Activated CD8-positive, alpha-beta memory T cell treated with anti-CD3 and anti-CD28 coated beads, Interleukin-2, amount 50 U/mL, for 24 hours (primary cell): Measurements from ENCODE around the gene SYTL1.

Experiments used
- DNase-seq: peaks from one replicate; pipeline ENCODE4 v3.0.0-alpha.2; 2020; ENCODE audit errors: extremely low read depth

SYTL1 gene

GRCh38 chr1:27348861-27349783 is 7.3 kb downstream of the SYTL1 start:
- DNase-seq: no peak

- no peak for DNase-seq
Measured at GRCh38 chr1:27349784-27350662, 8.2 kb downstream of the SYTL1 start.

DNA sequence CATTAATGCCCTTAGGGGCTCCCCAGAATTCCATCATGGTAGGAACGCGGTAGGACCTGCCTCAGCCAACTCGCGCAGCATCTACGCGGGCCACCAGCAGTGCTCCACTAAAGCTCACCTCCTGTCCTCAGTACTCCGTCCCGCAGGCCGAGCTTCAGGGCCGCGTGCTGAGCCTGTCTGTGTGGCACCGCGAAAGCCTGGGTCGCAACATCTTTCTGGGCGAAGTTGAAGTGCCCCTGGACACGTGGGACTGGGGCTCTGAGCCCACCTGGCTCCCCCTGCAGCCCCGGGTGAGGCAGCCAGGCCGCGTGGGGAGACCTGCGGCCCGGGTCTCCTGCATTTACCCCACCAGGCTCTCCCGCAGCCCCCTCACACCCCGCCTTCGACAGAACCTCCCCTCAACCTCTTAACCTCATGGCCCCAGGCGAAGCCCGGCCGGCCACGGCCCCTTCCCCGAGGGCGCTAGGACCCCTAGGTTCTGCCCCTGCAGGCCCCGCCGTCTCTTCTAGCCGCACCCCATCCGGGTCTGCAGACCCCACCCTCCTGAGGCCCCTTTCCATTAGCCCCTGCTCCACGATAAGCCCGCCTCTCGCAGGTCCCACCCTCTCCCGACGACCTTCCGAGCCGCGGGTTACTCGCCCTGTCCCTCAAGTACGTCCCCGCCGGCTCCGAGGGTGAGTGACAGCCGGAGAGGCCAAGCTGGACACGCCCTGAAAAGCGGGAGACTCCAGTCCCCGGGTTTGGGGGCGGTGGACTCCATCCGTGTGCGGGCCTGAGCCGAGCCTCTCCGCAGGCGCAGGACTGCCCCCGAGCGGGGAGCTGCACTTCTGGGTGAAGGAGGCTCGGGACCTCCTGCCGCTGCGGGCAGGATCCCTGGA is 9.1 kb downstream of the SYTL1 start:
- DNase-seq: no peak

DNA sequence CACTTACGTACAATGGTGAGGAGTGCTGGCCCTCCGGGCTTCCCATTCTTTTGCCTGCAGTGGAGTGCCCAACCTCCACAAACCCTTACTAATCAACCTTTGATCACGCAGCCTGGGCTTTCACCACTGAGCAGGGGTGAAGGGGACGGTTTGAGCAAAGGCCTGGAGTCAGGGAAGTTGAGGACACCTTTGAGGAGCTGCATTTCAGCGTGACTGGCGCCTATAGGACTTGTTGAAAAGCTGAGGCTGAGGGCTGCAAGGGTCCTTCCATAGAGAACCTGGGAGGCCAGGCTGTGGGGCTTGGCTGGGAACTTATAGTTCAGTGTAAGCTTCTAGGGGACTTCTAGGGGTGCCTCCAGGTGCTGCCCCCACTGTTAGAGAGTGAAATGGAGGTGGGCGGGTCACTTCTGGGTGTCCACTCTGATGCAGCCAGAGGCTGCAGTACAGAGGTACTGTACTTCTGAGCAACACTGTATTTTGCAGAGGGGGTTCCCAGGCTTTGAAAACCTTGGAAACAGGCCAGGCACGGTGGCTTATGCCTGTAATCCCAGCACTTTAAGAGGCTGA is 9.8 kb downstream of the SYTL1 start:
- no peak for DNase-seq

- DNase-seq: no peak
Measured at GRCh38 chr1:27353166-27353565, 11.3 kb downstream of the SYTL1 start.

DNA sequence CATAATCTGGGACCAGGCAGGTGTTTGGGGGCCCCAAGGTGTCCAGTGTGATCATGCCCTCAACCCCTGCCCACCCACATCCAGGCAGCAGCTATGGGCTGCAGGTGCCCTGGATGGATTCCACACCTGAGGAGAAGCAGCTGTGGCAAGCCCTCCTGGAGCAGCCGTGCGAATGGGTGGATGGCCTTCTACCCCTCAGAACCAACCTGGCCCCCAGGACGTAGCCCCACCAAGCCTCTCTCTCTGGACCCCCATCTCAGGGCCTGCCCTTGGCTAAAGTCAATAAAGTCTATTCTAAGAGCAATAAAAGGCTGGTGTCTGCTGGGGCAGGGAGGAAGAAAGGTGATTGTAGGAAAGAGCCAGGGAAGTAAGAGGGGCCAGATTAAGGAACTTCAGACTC is 11.8 kb downstream of the SYTL1 start:
- DNase-seq: no peak

DNA sequence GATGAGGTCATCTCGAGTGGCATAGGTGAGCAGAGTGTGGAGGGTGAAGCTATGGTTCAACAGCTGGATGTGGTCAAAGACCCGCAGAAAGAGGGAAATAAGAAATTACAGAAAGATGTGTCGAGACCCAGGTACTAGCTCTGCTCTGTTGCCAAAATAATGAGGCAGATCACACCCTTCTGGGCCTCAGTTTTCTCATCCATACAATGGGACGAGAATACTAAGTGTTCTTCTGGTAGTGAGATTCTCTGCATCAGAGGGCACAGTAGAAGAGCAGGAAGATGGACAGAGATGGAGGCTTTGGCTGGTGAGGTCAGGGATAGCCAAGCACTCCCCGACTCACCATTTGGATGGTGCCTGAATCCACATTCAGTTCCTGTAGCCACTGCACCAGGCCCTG is 13.9 kb downstream of the SYTL1 start:
- DNase-seq: no peak

- no peak for DNase-seq
Measured at GRCh38 chr1:27356277-27356618, 14.4 kb downstream of the SYTL1 start.

DNA sequence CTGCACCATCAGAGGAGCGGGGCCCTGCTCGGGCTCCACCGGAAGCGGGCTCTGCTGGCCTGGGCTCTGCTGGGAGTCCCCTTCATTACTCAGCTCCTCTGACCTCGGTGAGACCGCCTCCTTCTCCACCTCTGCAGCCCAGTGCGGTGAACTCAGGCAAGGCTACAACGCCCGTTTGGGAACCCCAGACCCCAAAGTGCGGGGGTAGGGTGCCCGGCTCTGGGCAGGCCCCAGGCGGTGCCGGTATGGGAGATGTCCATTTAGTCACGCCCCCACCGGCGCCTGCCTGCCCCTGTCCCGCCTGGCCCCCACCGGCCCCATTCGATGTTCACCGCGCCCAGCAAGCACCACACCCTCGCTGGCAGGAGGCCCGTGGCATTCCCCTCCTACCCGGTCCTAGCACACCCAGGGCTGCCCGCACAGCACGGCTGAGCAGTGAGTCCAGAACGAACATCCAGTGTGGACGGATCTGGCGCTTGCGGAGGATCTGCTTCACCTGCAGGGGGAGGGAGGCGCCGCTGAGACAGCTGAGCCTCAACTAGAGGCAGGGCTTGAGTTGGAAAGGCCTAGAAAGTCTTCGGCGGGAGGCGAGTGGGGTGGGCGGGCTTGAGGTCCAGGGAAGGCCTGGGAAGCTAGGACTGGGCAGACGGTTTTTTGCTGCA is 14.9 kb downstream of the SYTL1 start:
- DNase-seq: no peak

GRCh38 chr1:27357281-27358037 is 15.6 kb downstream of the SYTL1 start:
- peak; percentile 39 for DNase-seq

DNA sequence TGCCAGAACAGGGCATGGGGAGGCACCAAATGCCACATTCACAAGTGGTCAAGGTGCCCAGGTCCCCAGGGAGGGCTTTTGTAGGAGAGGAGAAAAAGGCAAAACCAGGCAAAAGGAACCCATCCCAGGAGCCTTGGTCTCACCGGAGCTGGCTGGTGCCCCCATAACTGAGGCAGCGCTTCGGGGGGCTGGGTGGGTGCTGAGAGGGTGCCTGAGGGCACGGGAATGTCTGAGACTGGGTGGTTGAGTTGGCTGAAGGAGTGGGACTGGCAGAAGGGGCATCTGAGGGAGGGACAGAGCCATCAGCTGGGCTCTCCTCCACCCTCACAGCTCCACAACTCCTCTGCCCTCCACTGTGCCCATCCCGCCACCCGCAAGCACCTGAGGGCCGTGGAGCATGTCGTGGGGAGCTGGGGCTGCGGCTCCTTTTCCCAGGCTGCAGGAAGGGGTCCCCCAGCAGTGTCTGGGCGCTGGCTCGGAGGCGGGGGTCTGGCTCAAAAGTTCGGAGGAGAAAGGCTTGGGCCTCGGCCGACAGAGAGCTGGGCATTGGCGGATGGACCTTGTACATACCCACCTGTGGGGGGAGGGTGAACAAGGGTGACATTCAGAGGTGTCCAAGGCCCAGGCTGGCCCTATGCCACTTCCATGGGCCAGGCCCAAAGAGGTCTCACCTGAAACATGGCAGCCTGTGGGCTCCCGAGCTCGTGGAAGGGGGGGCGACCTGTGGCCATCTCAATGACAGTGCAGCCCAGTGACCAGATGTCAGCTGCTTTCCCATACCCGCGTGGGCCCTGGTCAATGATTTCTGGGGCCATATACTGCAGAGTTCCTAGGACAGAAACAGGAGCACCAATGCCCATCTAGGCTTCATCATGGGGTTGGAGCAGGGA is 16.5 kb downstream of the SYTL1 start:
- no peak for DNase-seq

GRCh38 chr1:27358928-27359313 is 17.1 kb downstream of the SYTL1 start:
- no peak for DNase-seq

- DNase-seq: no peak
Measured at GRCh38 chr1:27359822-27360158, 18.0 kb downstream of the SYTL1 start.

DNA sequence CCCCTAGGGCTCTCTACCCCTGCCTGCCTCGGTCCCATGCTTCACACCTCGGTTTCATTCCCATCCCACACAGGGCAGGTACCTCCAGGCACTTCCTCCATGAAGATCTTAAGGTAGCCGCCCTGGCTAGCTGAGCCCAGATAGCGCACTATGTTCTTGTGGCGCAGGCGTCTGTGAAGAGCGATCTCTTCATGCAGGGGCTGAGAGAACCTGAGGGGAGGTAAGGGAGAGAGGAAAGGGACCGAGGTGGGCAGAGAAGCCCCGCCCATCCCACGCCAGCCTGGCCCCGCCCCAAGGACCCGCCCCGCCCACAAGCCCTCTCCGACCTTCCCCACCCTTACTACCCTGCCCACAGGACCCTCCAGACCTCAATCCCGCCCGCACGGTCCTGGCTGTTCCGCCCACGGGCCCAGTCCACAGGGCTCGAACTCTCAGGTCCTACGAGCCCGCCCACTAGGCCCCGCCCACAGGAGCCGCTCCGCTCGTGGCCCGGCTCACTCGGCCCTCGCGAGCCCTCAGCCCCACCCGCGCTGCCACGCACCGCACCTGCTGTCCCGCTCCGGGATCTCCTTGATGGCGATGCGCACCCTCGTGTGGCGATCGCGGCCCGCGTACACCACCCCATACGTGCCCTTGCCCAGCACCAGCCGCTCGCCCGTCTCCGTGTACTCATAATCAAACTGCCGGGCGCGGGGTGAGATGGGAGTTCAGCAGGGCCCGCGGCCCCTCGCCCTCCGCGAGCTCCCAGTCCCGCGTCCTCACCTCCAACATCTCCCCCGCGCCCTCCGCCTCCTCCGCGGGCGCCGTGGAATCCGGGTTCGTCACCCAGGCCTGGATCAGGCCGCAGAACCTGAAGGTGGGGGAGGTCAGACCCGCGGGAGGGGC is 18.6 kb downstream of the SYTL1 start:
- no peak for DNase-seq

- DNase-seq: no peak
Measured at GRCh38 chr1:27361044-27361402, 19.2 kb downstream of the SYTL1 start.

DNA sequence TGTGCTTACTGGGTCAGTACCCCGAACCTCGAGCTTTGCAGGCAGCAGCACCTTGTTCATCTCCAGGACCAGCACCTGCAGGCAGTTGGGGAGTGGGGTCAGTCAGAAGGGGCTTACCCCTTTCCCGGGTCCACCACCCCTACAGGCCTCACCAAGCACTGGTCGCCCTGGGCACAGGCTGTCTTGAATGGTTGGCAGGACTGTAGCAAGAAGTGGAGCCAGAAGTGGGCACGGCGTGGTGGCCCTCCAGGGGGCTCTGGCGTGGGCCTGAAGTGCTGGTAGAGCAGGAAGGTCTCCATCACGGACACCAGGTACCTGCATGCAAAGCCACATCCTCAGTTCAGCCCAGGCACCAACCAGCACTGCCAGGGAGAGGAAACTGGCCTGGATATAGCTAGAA is 19.7 kb downstream of the SYTL1 start:
- no peak for DNase-seq

GRCh38 chr1:27363766-27364695 is 22.2 kb downstream of the SYTL1 start:
- DNase-seq: no peak
